Osteocyte (in vitro differentiated cells): Measurements from ENCODE around the gene INSYN2B. TPM values are rescaled to one million over a fixed set of nuclear protein-coding genes. Genes with fewer than 3 reads are reported as not detected.

ENCODE experiments used
- DNase-seq: peaks from one replicate; pipeline ENCODE4 v3.0.0; 2021; ENCODE audit warnings: mixed read lengths; ENCODE audit not compliant: unreplicated experiment; ENCODE audit errors: extremely low spot score
- H3K27ac Mint-ChIP-seq: one replicate; pipeline ENCODE4 v1.8.0; 2021; ENCODE audit warnings: mild to moderate bottlenecking, mixed read lengths; ENCODE audit not compliant: unreplicated experiment
- H3K27me3 Mint-ChIP-seq: one replicate; pipeline ENCODE4 v1.8.0; 2021; ENCODE audit warnings: mixed read lengths; ENCODE audit not compliant: unreplicated experiment
- H3K36me3 Mint-ChIP-seq: one replicate; pipeline ENCODE4 v1.8.0; 2021; ENCODE audit warnings: mixed read lengths; ENCODE audit not compliant: unreplicated experiment
- H3K4me1 Mint-ChIP-seq: one replicate; pipeline ENCODE4 v1.8.0; 2021; ENCODE audit warnings: mixed read lengths; ENCODE audit not compliant: unreplicated experiment
- H3K4me3 Mint-ChIP-seq: one replicate; pipeline ENCODE4 v1.8.0; 2021; ENCODE audit warnings: mild to moderate bottlenecking, moderate library complexity, mixed read lengths; ENCODE audit not compliant: unreplicated experiment
- H3K9me3 Mint-ChIP-seq: one replicate; pipeline ENCODE4 v1.8.0; 2021; ENCODE audit warnings: mixed read lengths; ENCODE audit not compliant: unreplicated experiment
- CTCF ChIP-seq: fragments of 200-600 bp; sonication (generic); IDR thresholded peaks from 2 replicates; pipeline ENCODE4 v1.5.0; 2021; ENCODE audit warnings: antibody characterized with exemption, mild to moderate bottlenecking, moderate library complexity
- total RNA-seq: library from RNA; stranded (reverse); gene quantifications from 2 replicates; pipeline ENCODE4 v1.2.1, GENCODE V29; 2021

INSYN2B gene
- total RNA-seq, 1 donor from 2014 or later: 2.7 TPM

- DNase-seq: no peak
- no peaks in the 10 kb centered on the region for H3K36me3 Mint-ChIP-seq
- H3K27ac Mint-ChIP-seq: no peak overlapping the region
- no peak for TF ChIP-seq CTCF
- no peaks in the 10 kb centered on the region for H3K4me1 Mint-ChIP-seq
- H3K27me3 Mint-ChIP-seq: no peaks in the 10 kb centered on the region
- no peaks in the 10 kb centered on the region for H3K9me3 Mint-ChIP-seq
- no peak overlapping the region for H3K4me3 Mint-ChIP-seq
These were observed 118.4 kb downstream of the INSYN2B start for GRCh38 chr5:169861934-169862333.

GRCh38 chr5:169861433-169861832 lies 118.9 kb downstream of the INSYN2B start:
- no peak overlapping the region for H3K27ac Mint-ChIP-seq
- no peak for DNase-seq
- H3K27me3 Mint-ChIP-seq: no peaks in the 10 kb centered on the region
- no peak overlapping the region for H3K4me3 Mint-ChIP-seq
- H3K36me3 Mint-ChIP-seq: no peaks in the 10 kb centered on the region
- no peaks in the 10 kb centered on the region for H3K4me1 Mint-ChIP-seq
- H3K9me3 Mint-ChIP-seq: no peaks in the 10 kb centered on the region
- no peak for TF ChIP-seq CTCF

GRCh38 chr5:169860585-169860984 lies 119.7 kb downstream of the INSYN2B start:
- no peak for DNase-seq
- Mint-ChIP-seq H3K36me3 (no peaks in the 10 kb centered on the region), H3K4me1 (no peaks in the 10 kb centered on the region), H3K27me3 (no peaks in the 10 kb centered on the region), H3K27ac (no peak overlapping the region), H3K9me3 (peaks cover 3% of the 10 kb centered on the region), H3K4me3 (no peak overlapping the region)
- no peak for TF ChIP-seq CTCF

- Mint-ChIP-seq H3K4me3 (no peak overlapping the region), H3K36me3 (no peaks in the 10 kb centered on the region), H3K9me3 (peaks cover 7% of the 10 kb centered on the region), H3K27ac (no peak overlapping the region), H3K27me3 (no peaks in the 10 kb centered on the region), H3K4me1 (no peaks in the 10 kb centered on the region)
- no peak for DNase-seq
- no peak for TF ChIP-seq CTCF
These were observed 123.7 kb downstream of the INSYN2B start for GRCh38 chr5:169856571-169856970.

GRCh38 chr5:169851321-169851850 lies 128.9 kb downstream of the INSYN2B start:
- no peak overlapping the region for H3K27ac Mint-ChIP-seq
- H3K36me3 Mint-ChIP-seq: peaks cover 4% of the 10 kb centered on the region
- TF ChIP-seq CTCF: no peak
- DNase-seq: no peak
- peaks cover 20% of the 10 kb centered on the region for H3K9me3 Mint-ChIP-seq
- no peaks in the 10 kb centered on the region for H3K4me1 Mint-ChIP-seq
- H3K27me3 Mint-ChIP-seq: no peaks in the 10 kb centered on the region
- H3K4me3 Mint-ChIP-seq: no peak overlapping the region
